Measurements from ENCODE around the gene C16orf78. TPM values are rescaled to one million over a fixed set of nuclear protein-coding genes. Genes with fewer than 3 reads are reported as not detected.

The C16orf78 gene
- total and polyA plus RNA-seq, 4 donors, result not detected

- TF ChIP-seq, protein P1, sequence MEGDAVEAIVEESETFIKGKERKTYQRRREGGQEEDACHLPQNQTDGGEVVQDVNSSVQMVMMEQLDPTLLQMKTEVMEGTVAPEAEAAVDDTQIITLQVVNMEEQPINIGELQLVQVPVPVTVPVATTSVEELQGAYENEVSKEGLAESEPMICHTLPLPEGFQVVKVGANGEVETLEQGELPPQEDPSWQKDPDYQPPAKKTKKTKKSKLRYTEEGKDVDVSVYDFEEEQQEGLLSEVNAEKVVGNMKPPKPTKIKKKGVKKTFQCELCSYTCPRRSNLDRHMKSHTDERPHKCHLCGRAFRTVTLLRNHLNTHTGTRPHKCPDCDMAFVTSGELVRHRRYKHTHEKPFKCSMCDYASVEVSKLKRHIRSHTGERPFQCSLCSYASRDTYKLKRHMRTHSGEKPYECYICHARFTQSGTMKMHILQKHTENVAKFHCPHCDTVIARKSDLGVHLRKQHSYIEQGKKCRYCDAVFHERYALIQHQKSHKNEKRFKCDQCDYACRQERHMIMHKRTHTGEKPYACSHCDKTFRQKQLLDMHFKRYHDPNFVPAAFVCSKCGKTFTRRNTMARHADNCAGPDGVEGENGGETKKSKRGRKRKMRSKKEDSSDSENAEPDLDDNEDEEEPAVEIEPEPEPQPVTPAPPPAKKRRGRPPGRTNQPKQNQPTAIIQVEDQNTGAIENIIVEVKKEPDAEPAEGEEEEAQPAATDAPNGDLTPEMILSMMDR (IDR thresholded peaks at IDR 0.05; ENCODE audit: control extremely low read depth, extremely low read depth), result no peak
- Histone ChIP-seq H3K27ac (ENCODE audit: low read depth in 1 of 2, low read length in 1 of 2) (no peak overlapping the region), H3K4me1 (ENCODE audit: control insufficient read depth in 5 of 5, insufficient read depth in 5 of 5, low read length in 5 of 5) (peaks cover 0 to 1% (median 0%) of the 10 kb centered on the region in 5 donors), H3K36me3 (ENCODE audit: control insufficient read depth in 4 of 4, insufficient read depth in 4 of 4, low read length in 4 of 4) (no peaks in the 10 kb centered on the region), H3K4me3 (no peak overlapping the region), H3K27me3 (ENCODE audit: control insufficient read depth in 3 of 3, insufficient read depth in 3 of 3, low read length in 2 of 3) (no peaks in the 10 kb centered on the region), H3K9me3 (ENCODE audit: control insufficient read depth in 4 of 4, insufficient read depth in 3 of 4, low read length in 3 of 4) (no peaks in the 10 kb centered on the region), H3K9ac (ENCODE audit: insufficient read depth in 1 of 2, low read length in 2 of 2) (no peak overlapping the region)
- WGBS, 2 donors, result 65 to 70% methylated on average over 9 of the region's 9 CpGs
- ATAC-seq (ENCODE audit: insufficient read depth, low FRiP score) (no peak), DNase-seq (no peak)
Measured at GRCh38 chr16:49330562-49331201, 42.9 kb upstream of the C16orf78 start.

DNA sequence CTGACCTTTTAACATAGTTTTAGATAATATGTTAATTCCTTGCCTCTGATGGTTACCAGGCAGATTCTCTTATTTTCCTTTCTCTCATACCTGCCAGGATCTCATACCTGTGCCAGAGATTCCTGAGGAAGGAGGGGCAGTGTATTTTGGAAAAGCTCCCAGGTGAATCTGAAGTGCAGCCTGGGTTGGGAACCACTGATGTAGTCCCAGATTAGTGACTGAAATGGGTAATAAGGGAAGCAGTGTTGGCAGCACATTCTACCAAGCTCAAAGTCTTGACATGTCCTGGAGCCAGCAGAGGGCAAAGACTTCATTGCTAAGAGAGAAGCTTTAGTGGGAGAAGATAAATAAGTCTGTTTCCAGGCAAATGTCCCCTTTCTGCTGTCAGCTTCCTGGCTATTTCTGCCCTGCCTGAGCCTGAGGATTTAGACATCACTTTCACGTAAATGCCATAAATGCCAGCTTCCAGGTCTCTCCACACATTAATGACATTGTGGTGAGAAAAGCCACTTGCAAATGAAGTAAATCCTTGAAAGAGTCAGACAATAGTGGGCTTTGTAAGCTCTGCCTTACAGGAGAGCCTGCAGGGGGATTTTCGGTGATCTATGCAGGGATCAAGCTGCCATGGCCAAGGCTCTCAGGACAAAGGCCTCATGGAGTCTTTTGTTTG, 40.9 kb upstream of the C16orf78 start:
- no peaks in the 10 kb centered on the region for H3K36me3 ChIP-seq (ENCODE audit: control insufficient read depth in 4 of 4, insufficient read depth in 4 of 4, low read length in 4 of 4)
- no peak overlapping the region for H3K27ac ChIP-seq (ENCODE audit: low read depth in 1 of 2, low read length in 1 of 2)
- H3K27me3 ChIP-seq (ENCODE audit: control insufficient read depth in 3 of 3, insufficient read depth in 3 of 3, low read length in 2 of 3), result no peaks in the 10 kb centered on the region
- WGBS, 2 donors, result 74 to 87% methylated on average over 2 of the region's 2 CpGs
- DNase-seq, result no peak
- no peaks in the 10 kb centered on the region for H3K9me3 ChIP-seq (ENCODE audit: control insufficient read depth in 4 of 4, insufficient read depth in 3 of 4, low read length in 3 of 4)
- H3K4me3 ChIP-seq, result no peak overlapping the region
- H3K9ac ChIP-seq (ENCODE audit: insufficient read depth in 1 of 2, low read length in 2 of 2), result no peak overlapping the region
- TF ChIP-seq, protein P1 (IDR thresholded peaks at IDR 0.05; ENCODE audit: control extremely low read depth, extremely low read depth), result no peak
- no peak for ATAC-seq (ENCODE audit: insufficient read depth, low FRiP score)
- H3K4me1 ChIP-seq (ENCODE audit: control insufficient read depth in 5 of 5, insufficient read depth in 5 of 5, low read length in 5 of 5), result peaks cover 0 to 1% (median 0%) of the 10 kb centered on the region in 5 donors

GRCh38 chr16:49333259-49333597, 40.4 kb upstream of the C16orf78 start:
- 81 to 83% methylated on average over 7 of the region's 7 CpGs for WGBS, 2 donors

More at GRCh38 chr16:49333259-49333597, 40.4 kb upstream of the C16orf78 start:
- ATAC-seq (ENCODE audit: insufficient read depth, low FRiP score) (no peak), DNase-seq (no peak)
- peaks cover 0 to 1% (median 0%) of the 10 kb centered on the region in 5 donors for H3K4me1 ChIP-seq (ENCODE audit: control insufficient read depth in 5 of 5, insufficient read depth in 5 of 5, low read length in 5 of 5)
- no peak overlapping the region for H3K27ac ChIP-seq (ENCODE audit: low read depth in 1 of 2, low read length in 1 of 2)
- no peaks in the 10 kb centered on the region for H3K9me3 ChIP-seq (ENCODE audit: control insufficient read depth in 4 of 4, insufficient read depth in 3 of 4, low read length in 3 of 4)
- H3K27me3 ChIP-seq (ENCODE audit: control insufficient read depth in 3 of 3, insufficient read depth in 3 of 3, low read length in 2 of 3), result no peaks in the 10 kb centered on the region
- H3K4me3 ChIP-seq, result no peak overlapping the region
- H3K9ac ChIP-seq (ENCODE audit: insufficient read depth in 1 of 2, low read length in 2 of 2), result no peak overlapping the region
- TF ChIP-seq, protein P1 (IDR thresholded peaks at IDR 0.05; ENCODE audit: control extremely low read depth, extremely low read depth), result no peak
- H3K36me3 ChIP-seq (ENCODE audit: control insufficient read depth in 4 of 4, insufficient read depth in 4 of 4, low read length in 4 of 4), result no peaks in the 10 kb centered on the region
